GM18505 (cell line): ENCODE results near the gene EPN1.

ENCODE experiments used
- ATAC-seq: cut with Tn5 transposase; IDR thresholded peaks from one replicate; pipeline ENCODE4 v1.9.1; 2021; ENCODE audit not compliant: unreplicated experiment
- POLR2A ChIP-seq: IDR thresholded peaks from 4 replicates; pipeline ENCODE4 v1.6.1; 2011; ENCODE audit warnings: borderline replicate concordance; ENCODE audit not compliant: insufficient read depth, insufficient read length; ENCODE audit errors: extremely low read depth

EPN1 gene

GRCh38 chr19:55673465-55673864 is 1.6 kb upstream of the EPN1 start:
- TF ChIP-seq POLR2A: no peak
- no peak for ATAC-seq

- TF ChIP-seq POLR2A: no peak
- no peak for ATAC-seq
Measured at GRCh38 chr19:55673889-55674288, 1.1 kb upstream of the EPN1 start.

DNA sequence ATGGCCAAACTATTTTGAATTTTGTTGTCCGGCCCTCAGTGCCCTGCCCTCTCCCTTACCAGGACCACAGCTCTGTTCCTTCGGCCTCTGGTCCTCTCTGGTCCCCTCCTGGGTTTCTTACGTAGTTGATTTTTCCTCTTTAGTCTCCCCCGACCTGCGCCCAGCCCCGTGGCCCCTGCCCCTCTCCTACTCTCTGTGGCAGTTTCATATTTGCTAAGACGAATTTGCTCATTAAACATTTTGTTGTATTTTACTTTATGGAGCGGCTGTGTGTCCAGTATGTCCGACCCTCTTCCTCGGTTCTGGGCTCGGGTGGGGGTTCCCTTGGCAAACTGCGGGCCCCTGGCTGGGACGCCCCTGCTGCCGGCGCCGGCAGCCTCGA is 576 bp upstream of the EPN1 start:
- no peak for ATAC-seq
- TF ChIP-seq POLR2A: no peak

GRCh38 chr19:55675661-55676354 is 782 bp downstream of the EPN1 start:
- no peak for ATAC-seq
- no peak for TF ChIP-seq POLR2A

GRCh38 chr19:55676383-55676782 is 1.4 kb downstream of the EPN1 start:
- no peak for ATAC-seq
- TF ChIP-seq POLR2A: no peak

DNA sequence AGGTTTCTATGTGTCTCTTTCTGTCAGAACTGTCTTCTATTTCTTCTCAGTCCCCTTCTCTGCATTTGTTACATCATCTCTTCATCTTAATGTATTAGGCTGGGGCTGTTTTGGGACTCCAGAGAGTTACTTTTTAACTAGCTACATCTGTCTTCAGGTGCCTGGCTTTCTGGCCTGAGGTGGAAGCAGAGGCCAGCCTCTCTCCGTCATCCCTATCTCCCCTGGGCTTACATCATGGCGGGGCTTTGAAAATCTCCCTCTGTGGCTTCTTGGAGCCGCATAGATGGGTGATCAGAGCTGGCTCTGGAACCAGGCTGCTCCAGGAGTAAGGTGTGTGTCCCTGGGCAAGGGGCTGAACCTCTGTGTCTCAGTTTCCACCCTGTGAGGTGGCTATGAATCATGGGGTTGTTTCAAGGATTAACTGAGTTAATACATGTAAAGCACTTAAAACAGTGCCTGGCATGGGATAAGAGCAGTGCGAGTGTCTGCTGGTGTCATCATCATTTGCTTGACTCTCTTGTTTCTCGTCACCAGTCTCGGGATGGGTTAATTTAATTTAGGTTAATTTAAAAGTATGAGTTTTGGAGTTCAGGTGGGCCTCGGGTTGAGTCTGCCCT is 2.0 kb downstream of the EPN1 start:
- ATAC-seq: no peak
- TF ChIP-seq POLR2A: no peak

GRCh38 chr19:55677572-55678028 is 2.6 kb downstream of the EPN1 start:
- no peak for TF ChIP-seq POLR2A

DNA sequence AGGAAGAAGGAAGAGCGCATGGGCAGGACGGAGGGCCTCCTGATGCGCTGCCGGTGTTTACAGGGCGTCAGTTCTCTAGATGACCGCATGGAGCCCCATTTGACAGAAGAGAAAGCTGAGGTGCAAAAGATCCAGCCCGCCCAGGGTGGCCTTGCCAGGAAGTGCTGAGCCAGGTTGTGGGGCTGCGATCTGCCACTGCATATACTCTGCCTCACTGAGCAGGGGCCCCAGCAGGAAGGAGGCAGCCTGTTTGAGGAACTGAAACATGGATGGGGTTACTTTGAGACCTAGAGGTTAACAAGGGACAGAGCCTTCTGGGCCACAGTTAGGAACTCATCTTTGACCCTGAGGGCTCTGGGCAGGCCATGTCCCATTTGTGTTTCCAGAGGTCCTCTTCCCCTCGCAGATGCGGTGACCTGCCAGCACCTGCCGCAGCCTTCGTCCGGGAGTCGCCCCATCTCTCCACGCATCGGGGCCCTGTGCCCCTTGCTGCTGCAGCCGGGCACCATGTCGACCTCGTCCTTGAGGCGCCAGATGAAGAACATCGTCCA is 3.2 kb downstream of the EPN1 start:
- TF ChIP-seq POLR2A: peak; percentile 74
- peak; percentile 57 for ATAC-seq

More at GRCh38 chr19:55677572-55678028, 2.6 kb downstream of the EPN1 start:
- no peak for ATAC-seq

DNA sequence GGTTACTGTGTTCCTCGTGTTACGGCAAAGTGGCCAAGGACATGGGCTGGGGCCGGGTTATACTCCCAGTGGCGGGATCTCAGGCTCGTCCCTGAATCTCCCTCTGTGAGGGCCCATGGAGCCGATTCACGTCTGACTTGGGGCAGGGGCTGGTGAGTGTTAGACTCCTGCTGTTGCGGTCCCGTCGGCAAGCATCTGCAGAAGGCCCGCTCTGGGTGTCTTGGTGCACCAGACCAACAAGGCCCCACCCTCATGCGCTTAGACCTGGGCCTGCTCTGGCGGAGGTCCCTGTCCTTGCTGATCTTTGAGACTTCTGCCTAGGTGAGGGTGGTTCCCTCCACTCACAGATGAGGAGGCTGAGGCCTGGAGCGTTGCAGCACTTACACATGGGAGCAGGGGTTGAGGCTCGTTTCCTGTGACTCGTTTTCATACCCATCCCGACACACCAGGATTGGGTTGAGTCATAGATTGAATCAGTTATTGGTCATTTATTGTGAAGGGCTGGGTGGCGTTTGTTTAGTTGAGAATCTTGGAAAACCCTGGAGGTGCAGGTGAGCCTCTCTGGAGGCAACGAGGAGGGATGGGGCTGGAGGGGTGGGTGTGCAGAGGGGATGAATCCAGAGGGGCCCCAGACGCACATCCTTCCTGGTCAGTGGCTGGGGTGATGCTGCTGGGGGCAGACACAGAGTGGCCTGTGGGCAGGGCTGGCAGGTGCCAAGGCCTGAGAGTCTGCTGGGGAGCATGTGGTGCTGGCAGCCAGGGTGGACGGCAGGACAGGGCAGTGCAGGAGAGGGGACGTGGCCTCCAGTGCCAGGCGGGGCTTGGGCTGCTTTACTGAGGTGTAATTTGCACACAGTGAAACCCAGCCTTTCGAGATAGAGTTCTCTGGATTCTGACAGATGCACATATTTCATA is 4.6 kb downstream of the EPN1 start:
- TF ChIP-seq POLR2A: no peak
- no peak for ATAC-seq

DNA sequence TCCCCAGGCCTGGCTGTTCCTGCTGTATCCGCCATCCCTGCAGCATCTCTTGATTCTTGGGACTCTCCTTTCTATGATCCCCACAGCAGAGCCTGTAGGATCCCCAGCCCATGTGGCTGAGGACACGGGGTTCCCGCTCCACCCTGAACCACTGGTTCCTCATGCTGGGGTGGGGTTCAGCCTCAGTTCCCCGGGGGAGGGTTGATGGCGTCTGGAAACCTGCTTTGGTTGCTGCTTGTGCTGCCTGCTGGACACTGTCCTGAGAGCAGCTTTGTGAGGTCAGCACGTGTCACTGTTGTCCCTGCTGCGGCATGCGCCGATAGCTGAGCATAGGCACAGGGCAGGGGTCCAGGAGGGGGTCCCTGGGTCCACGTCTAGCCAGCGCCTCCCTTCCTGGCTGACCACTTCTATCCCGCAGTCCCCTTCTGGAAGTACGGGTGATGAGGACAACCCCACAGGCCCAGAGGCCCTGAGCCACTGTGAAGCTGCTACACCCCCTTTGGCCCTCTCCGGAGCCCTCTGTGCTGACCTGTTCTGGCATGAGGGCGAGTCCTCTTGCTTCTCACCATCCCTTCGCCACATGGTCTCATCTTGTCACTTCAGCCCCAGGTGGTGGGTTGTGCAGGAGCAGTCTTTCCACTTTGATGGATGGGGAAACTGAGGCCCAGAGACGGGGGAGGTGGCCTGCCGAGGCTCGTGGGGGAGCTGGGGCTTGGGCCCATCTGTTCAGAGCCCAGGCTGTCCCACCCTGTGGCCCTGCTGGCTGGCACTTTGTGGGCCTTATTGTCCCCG is 5.5 kb downstream of the EPN1 start:
- no peak for ATAC-seq
- TF ChIP-seq POLR2A: no peak

DNA sequence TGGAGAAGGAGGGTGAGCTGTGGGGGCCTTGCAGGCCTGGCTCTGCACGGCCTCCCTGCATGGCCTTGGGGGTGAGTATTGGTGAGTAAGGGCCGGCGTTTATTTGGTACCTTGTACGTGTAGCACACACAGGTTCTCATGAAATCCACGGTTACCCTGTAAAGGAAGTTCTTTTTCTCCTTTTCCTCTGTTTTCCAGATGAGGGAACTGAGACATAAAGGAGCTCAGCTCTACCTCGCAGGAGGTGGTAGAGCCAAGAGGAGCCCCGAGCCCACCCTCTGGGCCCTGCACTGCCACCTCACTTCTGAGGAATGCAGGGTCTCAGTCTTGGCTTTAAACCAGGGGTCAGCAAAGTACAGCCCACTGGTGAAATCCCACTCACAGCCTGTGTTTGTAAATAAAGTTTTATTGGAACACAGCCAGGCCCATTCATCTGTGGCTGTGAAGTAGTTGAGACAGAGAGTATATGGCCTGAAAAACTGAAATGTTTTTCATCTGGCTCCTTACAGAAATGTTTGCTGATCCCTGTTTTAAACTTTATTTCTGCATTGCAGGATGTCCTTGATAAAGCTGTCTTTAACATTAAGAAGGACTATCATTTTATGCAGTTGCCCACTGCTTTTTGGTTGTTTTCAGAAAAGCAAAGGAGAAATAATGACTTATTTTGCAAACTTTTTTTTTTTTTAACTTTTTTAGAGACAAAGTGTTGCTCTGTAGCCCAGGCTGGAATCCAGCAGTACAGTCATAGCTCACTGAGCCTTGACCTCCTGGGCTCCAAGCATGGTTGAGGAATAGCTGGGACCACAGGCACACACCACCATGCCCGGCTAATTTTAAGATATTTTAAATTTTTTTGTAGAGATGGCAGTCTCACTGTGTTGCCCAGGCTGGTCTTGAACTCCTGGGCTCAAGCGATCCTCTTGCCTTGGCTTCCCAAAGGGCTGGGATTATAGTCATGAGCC is 6.4 kb downstream of the EPN1 start:
- no peak for TF ChIP-seq POLR2A
- ATAC-seq: no peak
